IPS DF 4.7 (cell line): ENCODE data around the gene PDIA3.
"Not testable (repeated sequence)": the region's sequence is repeated elsewhere in the genome, so short reads cannot be mapped to it uniquely, and the experiment has no call there.

Source experiments
- DNase-seq: peaks from one replicate; pipeline ENCODE4 v3.0.0-alpha.2; 2013; ENCODE audit warnings: low spot score; ENCODE audit errors: extremely low read depth

Gene PDIA3

GRCh38 chr15:43815064-43815463 is 68.8 kb downstream of the PDIA3 start:
- DNase-seq = not testable (repeated sequence)

- no peak for DNase-seq
These were observed 75.3 kb downstream of the PDIA3 start for GRCh38 chr15:43821505-43821904.
